GM12878 (cell line): Measurements from ENCODE around the gene OPRL1.

ENCODE experiments used
- BMI1 ChIP-seq: fragments of 450-650 bp; IDR thresholded peaks from 2 replicates; pipeline ENCODE4 v1.6.1; 2016; ENCODE audit warnings: mild to moderate bottlenecking, moderate library complexity, borderline replicate concordance
- CHD1 ChIP-seq: IDR thresholded peaks from 2 replicates; pipeline ENCODE4 v1.6.1; 2012; ENCODE audit warnings: low read depth, low read length, improper control_type of control experiment
- CHD2 ChIP-seq: IDR thresholded peaks from 2 replicates; pipeline ENCODE4 v1.6.1; 2011; ENCODE audit warnings: low read depth, low read length, improper control_type of control experiment, borderline replicate concordance
- CHD4 ChIP-seq: fragments of 200-600 bp; sonication (generic); IDR thresholded peaks from 2 replicates; pipeline ENCODE4 v1.6.1; 2016; ENCODE audit warnings: mild to moderate bottlenecking
- CTCF ChIP-seq, 3 experiments: IDR thresholded peaks in 2 of 3; conservative IDR thresholded peaks in 1 of 3; 2 replicates each; pipeline ENCODE4 v1.5.1; 2011; ENCODE audit warnings: low read depth in 3 of 3, low read length in 3 of 3, mild to moderate bottlenecking in 3 of 3, control low read depth in 2 of 3, moderate library complexity in 2 of 3, inconsistent platforms in 1 of 3, mixed read lengths in 1 of 3; ENCODE audit not compliant: control insufficient read depth in 2 of 3, insufficient read depth in 1 of 3; ENCODE audit errors: extremely low read depth in 1 of 3
- E2F4 ChIP-seq: IDR thresholded peaks from 2 replicates; pipeline ENCODE4 v1.6.1; 2012; ENCODE audit warnings: low read depth, low read length, improper control_type of control experiment
- EED ChIP-seq: sonication (generic); IDR thresholded peaks from 2 replicates; pipeline ENCODE4 v1.6.1; 2016; ENCODE audit warnings: antibody characterized with exemption, low read depth
- EP300 ChIP-seq, 2 experiments: fragments of 150-350 bp in 1 of 2; IDR thresholded peaks; 2 replicates each; pipeline ENCODE4 v1.6.1; 2011 to 2012; ENCODE audit warnings: low read depth in 2 of 2, low read length in 2 of 2, borderline replicate concordance in 1 of 2, improper control_type of control experiment in 1 of 2, inconsistent platforms in 1 of 2; ENCODE audit not compliant: control insufficient read depth in 1 of 2
- EZH2 ChIP-seq: IDR thresholded peaks from 2 replicates; pipeline ENCODE4 v1.6.1; 2012; ENCODE audit warnings: low read depth, mild to moderate bottlenecking, control low read depth, inconsistent platforms, low read length, borderline replicate concordance; ENCODE audit not compliant: control insufficient read depth
- JUND ChIP-seq: IDR thresholded peaks from 2 replicates; pipeline ENCODE4 v1.6.1; 2012; ENCODE audit warnings: low read depth, mild to moderate bottlenecking, low read length, improper control_type of control experiment, moderate library complexity
- NR2C2 ChIP-seq: IDR thresholded peaks from 2 replicates; pipeline ENCODE4 v1.6.1; 2011; ENCODE audit warnings: borderline replicate concordance, low read depth; ENCODE audit not compliant: control insufficient read depth, insufficient read length
- RBBP5 ChIP-seq: fragments of 200-600 bp; sonication (generic); conservative IDR thresholded peaks from 2 replicates; pipeline ENCODE4 v1.6.1; 2016
- SP1 ChIP-seq: IDR thresholded peaks from one replicate; pipeline ENCODE4 v1.6.1; 2011; ENCODE audit warnings: low read depth, low read length

DNA sequence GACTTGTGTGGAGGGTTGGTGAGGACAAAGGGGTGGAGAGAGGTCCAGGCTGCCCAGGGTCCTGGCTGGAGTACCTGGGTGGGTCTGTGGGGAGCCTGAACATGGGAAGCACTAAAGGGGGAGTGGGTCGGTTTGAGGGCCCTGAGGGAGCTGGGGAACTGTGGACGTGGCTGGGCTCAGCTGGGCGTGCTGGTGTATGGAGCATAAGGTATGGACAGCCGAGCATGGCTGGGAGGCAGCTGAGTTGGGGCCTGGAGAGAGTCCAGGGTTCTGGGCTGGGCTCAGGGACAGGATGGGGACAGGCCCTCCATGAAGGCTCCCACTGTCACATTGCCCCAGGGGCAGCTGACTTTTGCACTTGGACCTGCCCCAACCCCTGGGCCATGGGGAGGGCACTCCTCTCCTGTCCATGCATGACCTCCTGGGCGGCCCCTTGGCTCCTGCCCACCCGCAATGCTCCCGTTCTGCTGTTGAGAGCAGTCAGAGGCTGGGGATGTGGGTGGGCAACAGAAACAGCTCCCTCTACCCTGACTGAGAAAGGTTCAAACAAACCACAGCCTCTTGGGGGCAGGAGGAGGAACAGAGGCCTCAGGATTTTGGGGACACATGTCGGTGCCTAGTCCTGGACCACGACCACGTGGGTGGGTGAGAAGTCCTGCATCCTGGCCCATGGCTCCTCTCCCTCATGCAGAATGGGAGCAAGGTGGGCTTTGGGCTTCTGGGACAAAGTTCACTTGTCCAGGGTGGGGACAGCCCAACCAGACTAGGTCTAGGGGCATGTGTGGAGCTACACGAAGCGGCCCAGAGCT is 39.4 kb upstream of the OPRL1 start:
- no peak for TF ChIP-seq CHD1
- no peak for TF ChIP-seq CTCF (IDR thresholded peaks at IDR 0.05 in 2 of 3, conservative IDR thresholded peaks at IDR 0.05 in 1 of 3; ENCODE audit: control insufficient read depth in 2 of 3, extremely low read depth in 1 of 3, insufficient read depth in 1 of 3, low read depth in 3 of 3, low read length in 3 of 3)
- no peak for TF ChIP-seq EZH2
- no peak for TF ChIP-seq JUND
- no peak for TF ChIP-seq NR2C2
- no peak for TF ChIP-seq EP300 (IDR thresholded peaks at IDR 0.05; ENCODE audit: borderline replicate concordance in 1 of 2, control insufficient read depth in 1 of 2, low read depth in 2 of 2, low read length in 2 of 2)
- no peak for TF ChIP-seq CHD4
- no peak for TF ChIP-seq E2F4
- no peak for TF ChIP-seq RBBP5
- no peak for TF ChIP-seq BMI1
- no peak for TF ChIP-seq CHD2
- no peak for TF ChIP-seq EED
- TF ChIP-seq SP1, result no peak
